Neural cell (in vitro differentiated cells): ENCODE measurements around the gene HBEGF.

Experiments used
- CTCF ChIP-seq: fragments of 450-650 bp; IDR thresholded peaks from 2 replicates; pipeline ENCODE4 v1.5.1; 2014; ENCODE audit warnings: antibody characterized with exemption, mild to moderate bottlenecking, moderate library complexity; ENCODE audit not compliant: poor library complexity, severe bottlenecking
- EP300 ChIP-seq: fragments of 450-650 bp; conservative IDR thresholded peaks from 2 replicates; pipeline ENCODE4 v1.6.1; 2014; ENCODE audit warnings: antibody characterized with exemption, mild to moderate bottlenecking, moderate library complexity; ENCODE audit not compliant: poor library complexity, severe bottlenecking
- EZH2 ChIP-seq: fragments of 200-600, 300-800 bp; shearing (Covaris generic), sonication (generic); IDR thresholded peaks from 2 replicates; pipeline ENCODE4 v1.6.1; 2014; ENCODE audit warnings: antibody characterized with exemption, low read length, borderline replicate concordance, mild to moderate bottlenecking; ENCODE audit not compliant: insufficient read depth, poor library complexity, severe bottlenecking
- POLR2AphosphoS5 ChIP-seq: IDR thresholded peaks from 2 replicates; pipeline ENCODE4 v1.6.1; 2012
- RAD21 ChIP-seq: fragments of 450-650 bp; conservative IDR thresholded peaks from 2 replicates; pipeline ENCODE4 v1.6.1; 2014; ENCODE audit warnings: antibody characterized with exemption, mild to moderate bottlenecking, moderate library complexity
- REST ChIP-seq: IDR thresholded peaks from 2 replicates; pipeline ENCODE4 v1.6.1; 2012; ENCODE audit warnings: borderline replicate concordance
- SMC3 ChIP-seq: fragments of 450-650 bp; conservative IDR thresholded peaks from 2 replicates; pipeline ENCODE4 v1.6.1; 2014; ENCODE audit warnings: antibody characterized with exemption, mild to moderate bottlenecking, moderate library complexity; ENCODE audit not compliant: poor library complexity
- TAF1 ChIP-seq: IDR thresholded peaks from 2 replicates; pipeline ENCODE4 v1.6.1; 2012; ENCODE audit warnings: low read depth

GRCh38 chr5:140360681-140361479 lies 14.5 kb upstream of the HBEGF start:
- TF ChIP-seq CTCF (no peak), RAD21 (no peak), REST (no peak), POLR2AphosphoS5 (no peak), EP300 (no peak), TAF1 (no peak), SMC3 (no peak), EZH2 (no peak)
